HL-60 (cell line): Measurements from ENCODE around the gene EPHB2.

Experiments used
- DNase-seq, 2 experiments: peaks; one replicate each; pipeline ENCODE4 v3.0.0-alpha.2; 2010 to 2020; ENCODE audit warnings: low read depth in 1 of 2, low spot score in 1 of 2
- H3K27ac ChIP-seq: fragments of 250-450 bp; sonication (Bioruptor Pico); replicated peaks from 2 replicates; pipeline ENCODE4 v1.5.1; 2020; ENCODE audit warnings: mild to moderate bottlenecking, moderate library complexity
- H3K27me3 ChIP-seq: fragments of 250-450 bp; sonication (Bioruptor Pico); 2 replicates; pipeline ENCODE4 v1.5.1; 2021; ENCODE audit warnings: mild to moderate bottlenecking, moderate library complexity; ENCODE audit not compliant: insufficient read depth, poor library complexity, severe bottlenecking
- H3K4me3 ChIP-seq: replicated peaks from 2 replicates; pipeline ENCODE4 v1.5.1; 2011; ENCODE audit warnings: mild to moderate bottlenecking, control low read depth, low read length; ENCODE audit not compliant: insufficient read depth
- CTCF ChIP-seq: IDR thresholded peaks from one replicate; pipeline ENCODE4 v1.5.1; 2011; ENCODE audit warnings: low read length, control low read depth, inconsistent platforms; ENCODE audit not compliant: insufficient read depth
- GABPA ChIP-seq: IDR thresholded peaks from 2 replicates; pipeline ENCODE4 v1.6.1; 2012; ENCODE audit warnings: low read depth
- POLR2AphosphoS5 ChIP-seq: IDR thresholded peaks from 2 replicates; pipeline ENCODE4 v1.6.1; 2012; ENCODE audit warnings: low read depth
- REST ChIP-seq: IDR thresholded peaks from 2 replicates; pipeline ENCODE4 v1.6.1; 2012; ENCODE audit warnings: low read depth; ENCODE audit not compliant: insufficient replicate concordance
- SPI1 ChIP-seq: IDR thresholded peaks from 2 replicates; pipeline ENCODE4 v1.6.1; 2012; ENCODE audit warnings: low read depth, mild to moderate bottlenecking, borderline replicate concordance

EPHB2 gene

GRCh38 chr1:22805672-22806038, 95.0 kb downstream of the EPHB2 start:
- no peaks in the 10 kb centered on the region for H3K27me3 ChIP-seq
- no peak overlapping the region for H3K4me3 ChIP-seq
- H3K27ac ChIP-seq = no peak overlapping the region
- DNase-seq = no peak
- no peak for TF ChIP-seq GABPA

- Histone ChIP-seq H3K27me3 (no peaks in the 10 kb centered on the region), H3K27ac (no peak overlapping the region), H3K4me3 (no peak overlapping the region)
- TF ChIP-seq GABPA (no peak), POLR2AphosphoS5 (no peak), SPI1 (no peak), REST (no peak), CTCF (no peak)
- DNase-seq = no peak
Observed at GRCh38 chr1:22806584-22806983, 95.9 kb downstream of the EPHB2 start.

- H3K27me3 ChIP-seq = no peaks in the 10 kb centered on the region
- no peak overlapping the region for H3K4me3 ChIP-seq
- H3K27ac ChIP-seq = no peak overlapping the region
- DNase-seq = no peak
- TF ChIP-seq SPI1 (no peak), POLR2AphosphoS5 (no peak), CTCF (no peak), GABPA (no peak)
Observed at GRCh38 chr1:22807340-22807739, 96.7 kb downstream of the EPHB2 start.

- Histone ChIP-seq H3K27ac (no peak overlapping the region), H3K27me3 (no peaks in the 10 kb centered on the region), H3K4me3 (no peak overlapping the region)
- no peak for DNase-seq
- no peak for TF ChIP-seq REST
- TF ChIP-seq CTCF = no peak
Observed at GRCh38 chr1:22808186-22808675, 97.6 kb downstream of the EPHB2 start.
